Measurements from ENCODE around the gene RYK.

The RYK gene

GRCh38 chr3:134295930-134296329 is 45.3 kb upstream of the RYK start:
- no peak for TF ChIP-seq CTCF (IDR thresholded peaks at IDR 0.05)
- H3K4me3 ChIP-seq (ENCODE audit: low read depth, low read length) = no peak overlapping the region
- no peaks in the 10 kb centered on the region for H3K36me3 ChIP-seq (ENCODE audit: control insufficient read depth, insufficient read depth, low read length)
- H2AFZ ChIP-seq = no peak overlapping the region
- no peak overlapping the region for H3K9ac ChIP-seq
- H3K79me2 ChIP-seq = no peaks in the 10 kb centered on the region
- H3K9me3 ChIP-seq (ENCODE audit: control insufficient read depth, low read length) = no peaks in the 10 kb centered on the region
- no peaks in the 10 kb centered on the region for H3K27me3 ChIP-seq (ENCODE audit: control insufficient read depth, insufficient read depth, low read length)
- H3K27ac ChIP-seq = no peak overlapping the region
- peaks cover 7% of the 10 kb centered on the region for H3K4me1 ChIP-seq
- no peak overlapping the region for H3K4me2 ChIP-seq (ENCODE audit: low read length)

DNA sequence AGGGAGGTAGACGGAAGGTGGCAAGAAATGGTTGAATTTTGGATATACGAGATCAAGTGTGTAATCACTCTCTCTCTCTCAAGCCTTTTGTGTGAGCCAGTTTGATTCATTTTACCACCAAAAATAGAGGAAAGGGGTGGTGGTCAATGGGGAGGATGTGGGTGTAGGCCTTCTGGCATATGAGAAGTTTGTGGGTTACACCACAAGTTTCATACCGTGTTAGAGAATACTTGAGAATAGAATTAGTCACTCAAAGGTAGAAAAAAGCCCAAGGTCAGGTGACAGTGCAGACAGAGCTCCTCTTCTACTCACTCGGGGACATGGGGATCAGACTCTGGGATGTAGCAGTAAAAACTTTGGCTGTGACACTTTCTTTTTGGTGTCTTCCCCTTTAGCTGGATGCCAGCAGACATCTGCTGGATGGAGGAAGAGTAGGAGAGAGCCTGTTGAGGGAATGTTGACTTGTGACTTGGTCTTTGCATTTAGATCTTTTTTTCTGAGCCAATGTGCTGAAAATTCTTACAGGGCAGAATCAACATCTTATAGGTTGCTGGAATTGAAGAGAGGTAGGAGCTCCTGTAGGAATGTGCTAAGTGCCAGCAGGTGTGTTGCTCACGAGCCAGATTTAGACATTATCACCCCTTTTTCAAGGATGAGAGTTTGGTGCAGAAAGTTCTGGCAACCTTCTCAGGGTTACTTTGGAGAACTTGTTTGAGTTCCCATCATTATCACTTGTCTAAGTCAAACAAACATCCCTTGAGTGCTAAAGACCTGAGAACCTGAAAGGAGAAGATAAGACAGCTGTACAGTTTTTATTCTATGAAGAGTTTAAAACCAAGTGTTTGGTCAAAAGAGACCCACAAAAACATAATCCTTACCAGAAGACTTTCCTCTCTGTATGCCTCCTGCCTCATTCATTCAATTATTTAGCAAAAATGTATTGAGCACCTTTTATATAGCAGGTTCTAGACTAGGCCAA is 43.9 kb upstream of the RYK start:
- H3K27me3 ChIP-seq (ENCODE audit: control insufficient read depth, insufficient read depth, low read length) = no peaks in the 10 kb centered on the region
- H3K4me3 ChIP-seq (ENCODE audit: low read depth, low read length) = no peak overlapping the region
- H3K9me3 ChIP-seq (ENCODE audit: control insufficient read depth, low read length) = no peaks in the 10 kb centered on the region
- H3K4me2 ChIP-seq (ENCODE audit: low read length) = no peak overlapping the region
- peak overlapping the region; percentile 66 for H2AFZ ChIP-seq
- no peaks in the 10 kb centered on the region for H3K36me3 ChIP-seq (ENCODE audit: control insufficient read depth, insufficient read depth, low read length)
- H3K27ac ChIP-seq = no peak overlapping the region
- no peak overlapping the region for H3K9ac ChIP-seq
- H3K79me2 ChIP-seq = no peaks in the 10 kb centered on the region
- no peak for TF ChIP-seq CTCF (IDR thresholded peaks at IDR 0.05)
- H3K4me1 ChIP-seq = peaks cover 20% of the 10 kb centered on the region

DNA sequence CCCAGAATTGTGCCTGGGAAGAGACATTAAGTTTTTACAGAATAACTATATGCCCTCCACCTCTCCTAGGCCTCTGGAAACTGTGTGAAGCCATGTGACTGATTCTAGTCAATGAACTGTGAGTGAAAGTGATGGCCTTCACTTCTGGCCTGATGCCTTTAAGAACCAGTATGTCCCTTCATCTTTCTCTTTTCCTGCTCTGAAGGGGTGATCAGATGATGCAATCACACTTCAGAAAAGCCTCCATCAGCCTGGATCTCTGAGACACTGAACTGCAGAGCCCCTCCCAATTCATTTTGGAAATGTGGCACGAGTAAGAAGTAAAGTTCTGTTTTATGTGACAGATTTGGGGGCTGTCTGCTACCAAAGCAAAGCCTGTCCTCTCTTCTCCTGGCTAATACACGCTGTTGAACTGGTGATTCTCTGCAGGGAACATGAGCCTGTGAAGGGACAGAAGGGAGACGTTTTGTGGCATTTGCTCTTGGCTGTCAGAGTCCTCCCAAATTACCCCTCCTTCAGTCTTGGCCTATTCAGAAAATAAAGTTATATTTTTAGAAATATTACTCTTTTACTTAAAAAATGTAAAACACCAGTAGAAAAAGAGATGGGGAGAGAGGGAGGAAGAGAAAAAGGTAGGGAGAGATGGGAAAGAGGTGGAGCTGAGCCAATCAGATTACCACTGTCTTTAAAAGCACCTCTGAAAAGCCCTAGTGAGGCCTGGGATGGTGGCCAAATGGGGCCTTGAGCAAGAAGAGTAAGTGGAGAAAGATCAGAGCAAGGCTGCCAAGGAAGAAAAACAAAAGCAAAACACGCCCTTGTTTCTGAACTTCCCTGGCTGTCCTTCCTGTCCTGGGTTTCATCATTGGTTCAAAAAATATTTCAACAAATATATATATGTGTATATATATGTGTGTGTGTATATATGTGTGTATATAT is 40.9 kb upstream of the RYK start:
- H3K79me2 ChIP-seq = no peaks in the 10 kb centered on the region
- H3K4me1 ChIP-seq = peaks cover 20% of the 10 kb centered on the region
- H3K27ac ChIP-seq = peak overlapping the region; percentile 89
- no peaks in the 10 kb centered on the region for H3K9me3 ChIP-seq (ENCODE audit: control insufficient read depth, low read length)
- no peak overlapping the region for H3K9ac ChIP-seq
- peak overlapping the region; percentile 80 for H2AFZ ChIP-seq
- no peak overlapping the region for H3K4me2 ChIP-seq (ENCODE audit: low read length)
- H3K36me3 ChIP-seq (ENCODE audit: control insufficient read depth, insufficient read depth, low read length) = no peaks in the 10 kb centered on the region
- no peak for TF ChIP-seq CTCF (IDR thresholded peaks at IDR 0.05)
- no peak overlapping the region for H3K4me3 ChIP-seq (ENCODE audit: low read depth, low read length)
- H3K27me3 ChIP-seq (ENCODE audit: control insufficient read depth, insufficient read depth, low read length) = no peaks in the 10 kb centered on the region

DNA sequence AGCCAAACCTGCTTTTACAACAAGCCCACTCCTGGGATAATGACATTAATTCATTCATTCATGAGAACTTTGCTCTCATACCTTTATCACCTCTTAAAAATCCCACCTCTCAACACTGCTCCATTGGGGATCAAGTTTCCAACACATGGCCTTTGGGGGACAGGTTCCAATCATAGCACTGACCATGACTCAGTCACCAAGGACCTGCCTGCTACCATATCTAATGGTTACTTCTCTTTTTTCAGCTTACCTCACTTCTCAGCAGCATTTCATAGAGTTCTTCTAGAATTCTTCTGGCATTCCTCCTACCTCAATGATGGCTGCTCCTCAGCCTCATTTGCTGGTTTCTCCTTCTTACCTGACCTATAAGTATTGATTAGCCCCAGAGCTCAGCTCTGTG is 36.9 kb upstream of the RYK start:
- H3K4me2 ChIP-seq (ENCODE audit: low read length) = no peak overlapping the region
- no peaks in the 10 kb centered on the region for H3K27me3 ChIP-seq (ENCODE audit: control insufficient read depth, insufficient read depth, low read length)
- no peaks in the 10 kb centered on the region for H3K36me3 ChIP-seq (ENCODE audit: control insufficient read depth, insufficient read depth, low read length)
- H3K27ac ChIP-seq = no peak overlapping the region
- H3K79me2 ChIP-seq = no peaks in the 10 kb centered on the region
- no peak overlapping the region for H2AFZ ChIP-seq
- H3K4me3 ChIP-seq (ENCODE audit: low read depth, low read length) = no peak overlapping the region
- no peak overlapping the region for H3K9ac ChIP-seq
- no peaks in the 10 kb centered on the region for H3K9me3 ChIP-seq (ENCODE audit: control insufficient read depth, low read length)
- peaks cover 23% of the 10 kb centered on the region for H3K4me1 ChIP-seq
- TF ChIP-seq CTCF (IDR thresholded peaks at IDR 0.05) = no peak

Data from parathyroid adenoma (tissue), 2 donors.